HCT116 (cell line): Measurements from ENCODE around the gene MRPL45. TPM values are rescaled to one million over a fixed set of nuclear protein-coding genes. Genes with fewer than 3 reads are reported as not detected.

Experiments
- ATAC-seq: fragments of 200-7000 bp; cut with Tn5 transposase; 2 replicates; pipeline ENCODE4 v1.9.1; 2020; ENCODE audit warnings: mild to moderate bottlenecking, moderate library complexity
- BruUV-seq: library from RNA; stranded (reverse); fragments of 400-500 nt; replicated peaks from 2 replicates; lab custom pipeline; 2021; lab: Mats Ljungman, UMichigan
- CTCF ChIA-PET: fragments of 300-600 bp; sonication (Branson Sonifier 250); formaldehyde crosslinking; loops from one replicate; lab custom pipeline; 2021; ENCODE audit warnings: antibody characterized with exemption; lab: Charles Lee
- POLR2A ChIA-PET: fragments of 300-600, 350-600 bp; sonication (Branson Sonifier 250); formaldehyde crosslinking; loops from one replicate; lab custom pipeline; 2021; ENCODE audit warnings: antibody characterized with exemption; lab: Charles Lee
- RAD21 ChIA-PET, 2 experiments: fragments of 300-600 bp; sonication (Branson Sonifier 250); formaldehyde crosslinking; loops; one replicate each; lab custom pipeline; 2023; ENCODE audit warnings: low total read pairs in 2 of 2; ENCODE audit not compliant: uncharacterized antibody in 2 of 2, unreplicated experiment in 2 of 2, low non-redundant PET in 1 of 2; lab: Charles Lee
- DNase-seq: peaks from one replicate; pipeline ENCODE4 v3.0.0-alpha.2; 2010; ENCODE audit warnings: low read depth, low spot score
- H2AFZ ChIP-seq: fragments of 200-600 bp; shearing (Covaris generic), sonication (generic); 2 replicates; pipeline ENCODE4 v1.6.1; 2017; ENCODE audit warnings: low read depth, mixed run types, mixed read lengths, antibody characterized with exemption, low read length; ENCODE audit not compliant: poor library complexity, severe bottlenecking
- H3K27ac ChIP-seq: 2 replicates; pipeline ENCODE4 v1.5.1; 2012; ENCODE audit warnings: low read depth, low read length
- H3K27me3 ChIP-seq: fragments of 200-600 bp; sonication (generic); 2 replicates; pipeline ENCODE4 v1.6.1; 2016; ENCODE audit warnings: mixed run types, low read length, mixed read lengths; ENCODE audit not compliant: insufficient read depth
- H3K36me3 ChIP-seq, 2 experiments: fragments of 200-500 bp in 1 of 2; fragments of 200-600 bp in 1 of 2; sonication (Bioruptor generic) in 1 of 2; sonication (generic) in 1 of 2; 2 replicates each; pipeline versions ENCODE4 v1.5.1 to v1.6.1; 2014 to 2016; ENCODE audit warnings: low read length in 2 of 2, inconsistent platforms in 1 of 2, mixed read lengths in 1 of 2, mixed run types in 1 of 2; ENCODE audit not compliant: insufficient read depth in 2 of 2, control insufficient read depth in 1 of 2
- H3K4me1 ChIP-seq, 2 experiments: fragments of 200-600 bp in 1 of 2; sonication (generic) in 1 of 2; 2 replicates each; pipeline versions ENCODE4 v1.5.1 to v1.6.1; 2012 to 2017; ENCODE audit warnings: low read length in 2 of 2, inconsistent platforms in 1 of 2, mild to moderate bottlenecking in 1 of 2, mixed read lengths in 1 of 2, mixed run types in 1 of 2, moderate library complexity in 1 of 2; ENCODE audit not compliant: insufficient read depth in 2 of 2, control insufficient read depth in 1 of 2
- H3K4me2 ChIP-seq: fragments of 200-600 bp; sonication (generic); 2 replicates; pipeline ENCODE4 v1.6.1; 2017; ENCODE audit warnings: mixed run types, low read length, mixed read lengths
- H3K4me3 ChIP-seq, 2 experiments: fragments of 200-600 bp in 1 of 2; sonication (generic) in 1 of 2; replicated peaks in 1 of 2; 2 replicates each; pipeline ENCODE4 v1.5.1; 2011 to 2016; ENCODE audit warnings: low read length in 2 of 2, control low read depth in 1 of 2, low read depth in 1 of 2, mild to moderate bottlenecking in 1 of 2, mixed read lengths in 1 of 2, mixed run types in 1 of 2
- H3K79me2 ChIP-seq: fragments of 200-600 bp; sonication (generic); 2 replicates; pipeline ENCODE4 v1.6.1; 2017; ENCODE audit warnings: mild to moderate bottlenecking, mixed run types, low read length, moderate library complexity, mixed read lengths; ENCODE audit not compliant: insufficient read depth
- H3K9ac ChIP-seq: fragments of 200-600 bp; sonication (generic); 2 replicates; pipeline ENCODE4 v1.6.1; 2016; ENCODE audit warnings: low read length, mixed read lengths
- H3K9me2 ChIP-seq: fragments of 200-600 bp; sonication (generic), shearing (Covaris generic); 2 replicates; pipeline ENCODE4 v1.6.1; 2017; ENCODE audit warnings: mixed run types, mild to moderate bottlenecking, moderate library complexity; ENCODE audit not compliant: insufficient read depth
- H3K9me3 ChIP-seq, 2 experiments: fragments of 200-500 bp in 1 of 2; fragments of 200-600 bp in 1 of 2; sonication (Bioruptor generic) in 1 of 2; sonication (generic) in 1 of 2; 2 replicates each; pipeline ENCODE4 v1.6.1; 2014 to 2017; ENCODE audit warnings: low read length in 2 of 2, mixed read lengths in 2 of 2, inconsistent platforms in 1 of 2, low read depth in 1 of 2, mild to moderate bottlenecking in 1 of 2, mixed run types in 1 of 2, moderate library complexity in 1 of 2; ENCODE audit not compliant: control insufficient read depth in 1 of 2, insufficient read depth in 1 of 2
- H4K20me1 ChIP-seq: fragments of 200-600 bp; sonication (generic), shearing (Covaris generic); 2 replicates; pipeline ENCODE4 v1.6.1; 2017; ENCODE audit warnings: mixed run types, mild to moderate bottlenecking, moderate library complexity; ENCODE audit not compliant: insufficient read depth
- ATF3 ChIP-seq: IDR thresholded peaks from 2 replicates; pipeline ENCODE4 v1.6.1; 2012
- CBX3 ChIP-seq: IDR thresholded peaks from 2 replicates; pipeline ENCODE4 v1.6.1; 2012; ENCODE audit warnings: low read depth
- CTCF ChIP-seq, 3 experiments: fragments of 200-600 bp in 1 of 3; sonication (generic) in 1 of 3; IDR thresholded peaks in 2 of 3; conservative IDR thresholded peaks in 1 of 3; 2 replicates each; pipeline ENCODE4 v1.5.1; 2012 to 2017; ENCODE audit warnings: low read depth in 2 of 3, low read length in 2 of 3, antibody characterized with exemption in 1 of 3, borderline replicate concordance in 1 of 3, control low read depth in 1 of 3, mild to moderate bottlenecking in 1 of 3, mixed read lengths in 1 of 3, mixed run types in 1 of 3, moderate library complexity in 1 of 3; ENCODE audit not compliant: insufficient read depth in 1 of 3
- FOSL1 ChIP-seq: IDR thresholded peaks from 2 replicates; pipeline ENCODE4 v1.6.1; 2012; ENCODE audit warnings: low read depth
- POLR2AphosphoS5 ChIP-seq: IDR thresholded peaks from 2 replicates; pipeline ENCODE4 v1.6.1; 2011; ENCODE audit warnings: mild to moderate bottlenecking, low read depth, low read length, moderate library complexity
- SRF ChIP-seq: IDR thresholded peaks from 2 replicates; pipeline ENCODE4 v1.6.1; 2012; ENCODE audit warnings: low read depth
- YY1 ChIP-seq: IDR thresholded peaks from 2 replicates; pipeline ENCODE4 v1.6.1; 2011; ENCODE audit warnings: low read length, low read depth, moderate library complexity, mild to moderate bottlenecking; ENCODE audit not compliant: insufficient replicate concordance; ENCODE audit errors: extremely low read depth
- intact Hi-C: fragments of 100-400 bp; cut with micrococcal nuclease; formaldehyde crosslinking; loops from 2 replicates; pipeline ENCODE4 v1.10.0; 2022
- total RNA-seq: library from RNA; stranded (reverse); gene quantifications from one replicate; pipeline ENCODE4 v1.2.1, GENCODE V29; 2021; ENCODE audit not compliant: unreplicated experiment

Gene MRPL45
- total RNA-seq, 1 experiment from 2014 or later, result 76.1 TPM

GRCh38 chr17:38338053-38338452 is 41.1 kb downstream of the MRPL45 start (continued):
- TF ChIP-seq CTCF (IDR thresholded peaks at IDR 0.05 in 2 of 3, conservative IDR thresholded peaks at IDR 0.05 in 1 of 3; ENCODE audit: borderline replicate concordance in 1 of 3, insufficient read depth in 1 of 3, low read depth in 2 of 3, low read length in 2 of 3) (no peak), SRF (no peak), POLR2AphosphoS5 (no peak)

GRCh38 chr17:38338535-38338934 is 41.6 kb downstream of the MRPL45 start:
- BruUV-seq, result no TSS peak
- DNase-seq (no peak), ATAC-seq (no peak)
- H3K9ac ChIP-seq, result no peak overlapping the region
- H3K79me2 ChIP-seq, result no peaks in the 10 kb centered on the region
- peaks cover 5 to 7% of the 10 kb centered on the region in 2 experiments; a peak in 3 of 4 replicates for H3K4me1 ChIP-seq
- ChIA-PET POLR2A (no interaction called here), RAD21 (no interaction called here), CTCF (no interaction called here)
- no peaks in the 10 kb centered on the region for H3K36me3 ChIP-seq
- TF ChIP-seq ATF3, result no peak
- no peak for TF ChIP-seq YY1
- no peak for TF ChIP-seq FOSL1
- TF ChIP-seq CBX3, result no peak
- TF ChIP-seq POLR2AphosphoS5, result no peak
- H4K20me1 ChIP-seq, result no peaks in the 10 kb centered on the region
- H2AFZ ChIP-seq, result no peak overlapping the region
- H3K4me2 ChIP-seq, result no peak overlapping the region
- no peaks in the 10 kb centered on the region for H3K27me3 ChIP-seq
- intact Hi-C loops, result no loop called here
- no peak overlapping the region for H3K4me3 ChIP-seq
- no peak overlapping the region for H3K27ac ChIP-seq
- no peaks in the 10 kb centered on the region for H3K9me2 ChIP-seq
- H3K9me3 ChIP-seq, result no peaks in the 10 kb centered on the region
